HK-2 (cell line): ENCODE data around the gene SH3BP4.

Source experiments
- DNase-seq: peaks from one replicate; pipeline ENCODE4 v3.0.0-alpha.2; 2018; ENCODE audit not compliant: unreplicated experiment

SH3BP4 gene

DNA sequence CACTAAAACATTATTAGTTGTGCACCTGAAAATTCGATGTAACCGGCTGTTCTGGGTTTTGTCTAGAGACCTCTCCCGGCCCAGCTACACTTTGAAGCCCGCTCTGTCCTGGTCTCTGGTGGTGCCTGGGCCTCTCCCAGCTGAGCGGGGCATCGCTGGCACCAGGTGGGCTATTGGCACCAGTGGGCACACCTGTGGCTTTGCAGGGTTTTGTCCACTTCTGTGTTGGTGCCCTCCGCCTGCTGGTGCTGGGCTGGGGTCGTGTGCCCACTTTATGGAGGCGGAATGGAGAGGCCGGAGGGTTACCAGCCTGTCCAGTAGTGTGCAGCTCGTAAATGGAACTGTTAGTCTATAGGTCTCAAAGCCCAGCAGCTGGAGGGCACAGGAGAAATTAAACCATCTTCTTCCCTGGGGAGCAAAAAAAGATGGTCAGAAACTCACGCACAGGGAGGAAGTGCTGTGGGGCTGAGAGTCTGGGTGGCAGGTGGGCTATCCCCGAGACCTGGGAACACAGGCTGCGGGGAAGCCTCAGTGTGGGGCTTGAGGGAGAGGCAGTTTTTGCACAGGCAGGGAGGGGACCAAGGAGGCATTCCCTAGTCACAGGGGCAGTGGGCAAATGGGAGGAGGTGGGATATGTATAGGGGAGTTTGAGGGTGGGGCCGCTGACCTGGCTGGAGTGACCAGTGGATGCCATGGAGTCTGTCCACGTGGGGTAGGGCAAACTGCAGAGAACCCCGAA lies 30.4 kb downstream of the SH3BP4 start:
- no peak for DNase-seq

- DNase-seq = no peak
These were observed 31.4 kb downstream of the SH3BP4 start for GRCh38 chr2:234983011-234983726.

DNA sequence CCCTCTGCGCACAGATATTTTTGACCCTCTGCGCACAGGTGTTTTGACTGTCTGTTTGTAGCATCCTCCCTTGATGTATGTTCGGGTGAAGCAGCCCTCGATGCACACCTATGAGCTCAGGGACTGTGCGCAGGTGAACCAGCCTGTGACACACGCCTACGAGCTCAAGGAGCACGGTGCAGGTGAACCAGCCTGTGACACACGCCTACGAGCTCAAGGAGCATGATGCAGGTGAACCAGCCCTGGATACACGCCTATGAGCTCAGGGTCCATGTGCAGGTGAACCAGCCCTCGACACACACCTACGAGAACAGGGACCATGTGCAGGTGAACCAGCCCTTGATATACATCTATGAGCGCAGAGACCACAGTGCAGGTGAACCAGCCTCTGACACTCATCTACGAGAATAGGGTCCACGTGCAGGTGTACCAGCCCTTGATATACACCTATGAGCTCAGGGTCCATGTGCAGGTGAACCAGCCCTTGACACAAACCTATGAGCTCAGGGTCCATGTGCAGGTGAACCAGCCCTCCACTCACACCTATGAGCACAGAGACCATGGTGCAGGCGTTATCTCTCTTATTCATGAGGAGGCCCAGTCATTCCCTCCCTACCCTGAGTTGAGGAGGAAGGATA lies 33.9 kb downstream of the SH3BP4 start:
- no peak for DNase-seq

GRCh38 chr2:234986390-234986789 lies 34.6 kb downstream of the SH3BP4 start:
- DNase-seq = no peak

DNA sequence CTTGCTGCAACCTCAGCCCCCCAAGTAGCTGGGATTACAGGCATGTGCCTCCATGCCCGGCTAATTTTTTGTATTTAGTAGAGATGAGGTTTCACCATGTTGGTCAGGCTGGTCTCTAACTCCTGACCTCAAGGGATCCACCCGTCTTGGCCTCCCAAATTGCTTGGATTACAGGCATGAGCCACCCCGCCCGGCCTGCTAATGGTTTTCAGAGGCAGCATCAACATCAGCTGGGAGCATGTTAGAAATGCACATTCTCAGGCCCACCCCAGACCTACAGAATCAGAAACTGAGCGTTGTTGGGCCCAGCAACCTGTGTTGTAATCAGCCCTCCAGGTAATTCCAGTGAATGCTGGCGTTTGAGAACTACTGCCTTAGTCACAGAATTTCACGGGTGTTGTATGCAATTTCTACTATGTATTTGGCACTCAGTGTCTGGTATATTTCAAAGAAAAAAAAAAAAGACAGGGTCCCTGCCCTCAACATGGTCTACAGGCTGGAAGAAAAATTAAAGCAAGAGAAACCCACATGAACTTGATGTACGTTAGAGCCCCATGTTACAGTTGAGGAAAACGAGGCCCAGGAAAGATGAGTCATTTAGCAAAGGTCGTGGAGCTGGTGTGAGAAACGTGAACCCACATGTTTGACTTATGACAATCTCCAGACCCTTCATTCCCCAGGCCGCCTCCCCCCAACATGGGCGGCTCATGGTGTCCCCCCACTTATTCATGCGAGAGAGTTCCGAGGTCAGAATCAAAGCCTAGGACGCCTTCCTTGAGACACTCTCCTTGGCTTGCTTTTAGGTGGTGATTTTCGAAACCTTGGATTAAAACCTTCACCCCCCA lies 35.3 kb downstream of the SH3BP4 start:
- DNase-seq = no peak

DNA sequence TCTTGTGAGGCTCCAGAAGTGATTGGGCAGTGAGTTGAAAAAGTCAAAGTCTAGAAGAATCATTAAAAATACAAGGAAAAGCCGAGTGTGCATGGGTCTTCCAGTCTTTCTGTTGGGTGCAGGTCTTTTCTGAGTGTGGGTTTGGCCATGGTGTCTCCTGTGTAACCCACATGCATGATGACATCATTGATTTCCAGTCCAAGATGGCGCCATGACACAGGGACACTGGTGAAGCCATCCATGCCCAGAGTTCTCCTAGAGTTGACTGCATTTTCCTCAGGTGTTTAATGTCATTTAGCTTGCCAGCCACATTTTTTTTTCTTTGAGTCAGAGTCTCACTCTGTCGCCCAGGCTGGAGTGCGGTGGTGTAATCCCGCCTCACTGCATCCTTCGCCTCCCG lies 35.9 kb downstream of the SH3BP4 start:
- DNase-seq = no peak

DNA sequence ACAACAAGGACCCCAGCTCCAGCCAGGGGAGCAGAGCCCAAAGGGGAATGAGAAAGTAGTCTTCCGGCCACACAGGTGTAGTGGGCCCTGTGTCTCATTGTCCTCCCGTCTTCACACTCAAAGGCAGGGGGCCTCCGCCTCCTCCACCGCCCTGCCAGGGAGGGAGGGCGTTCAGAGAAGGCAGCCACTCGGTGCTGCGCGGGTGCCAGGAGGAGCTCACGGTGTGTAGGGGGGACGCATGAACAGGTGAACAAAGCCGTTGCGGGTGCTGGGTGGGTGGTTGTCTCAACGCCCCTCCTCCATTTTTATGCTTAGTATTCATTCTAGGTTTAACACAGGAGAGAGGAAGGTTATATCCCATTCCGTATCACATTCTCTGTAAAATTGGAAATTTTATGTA lies 36.7 kb downstream of the SH3BP4 start:
- no peak for DNase-seq

- no peak for DNase-seq
These were observed 37.4 kb downstream of the SH3BP4 start for GRCh38 chr2:234989183-234989701.

DNA sequence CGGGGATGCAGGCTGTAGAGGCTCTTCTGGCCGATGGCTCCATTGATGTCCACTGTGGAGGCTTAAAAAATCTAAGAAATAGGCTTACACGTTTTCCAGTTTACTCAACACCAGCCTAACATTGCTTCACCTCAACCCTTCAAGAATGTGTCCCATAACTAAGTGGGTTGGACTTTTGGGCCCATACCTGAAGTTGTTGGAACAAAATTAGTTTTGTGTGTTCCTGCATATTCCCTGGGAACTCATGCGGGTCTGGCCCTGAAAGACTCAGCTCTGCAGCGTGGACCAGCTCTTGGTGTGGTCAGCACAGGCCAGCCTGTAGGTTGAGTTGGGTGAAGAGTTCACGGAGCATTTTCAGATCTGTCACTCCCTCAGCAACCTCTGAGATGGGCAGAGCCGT lies 38.5 kb downstream of the SH3BP4 start:
- no peak for DNase-seq

- DNase-seq = no peak
These were observed 39.5 kb downstream of the SH3BP4 start for GRCh38 chr2:234991290-234991689.

DNA sequence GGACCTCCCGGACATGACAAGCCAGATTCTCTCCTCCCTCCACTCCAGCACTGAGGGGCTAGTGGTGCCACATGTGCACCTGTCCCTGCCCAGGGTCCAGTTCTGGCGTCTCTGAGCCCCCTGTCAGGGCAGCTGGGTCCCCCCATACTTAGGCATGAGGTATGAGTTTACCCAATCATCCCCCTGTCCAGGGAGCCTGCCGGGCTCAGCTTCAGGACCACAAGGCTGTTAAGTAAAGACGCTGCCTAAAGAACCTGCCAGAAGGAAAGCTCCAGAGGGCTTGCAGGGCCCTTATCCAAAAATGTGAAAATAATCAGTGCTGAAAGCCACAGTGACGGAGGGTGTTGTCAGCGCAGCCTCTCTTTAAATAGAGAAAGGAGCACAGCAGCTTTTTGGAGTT lies 40.0 kb downstream of the SH3BP4 start:
- DNase-seq = no peak

DNA sequence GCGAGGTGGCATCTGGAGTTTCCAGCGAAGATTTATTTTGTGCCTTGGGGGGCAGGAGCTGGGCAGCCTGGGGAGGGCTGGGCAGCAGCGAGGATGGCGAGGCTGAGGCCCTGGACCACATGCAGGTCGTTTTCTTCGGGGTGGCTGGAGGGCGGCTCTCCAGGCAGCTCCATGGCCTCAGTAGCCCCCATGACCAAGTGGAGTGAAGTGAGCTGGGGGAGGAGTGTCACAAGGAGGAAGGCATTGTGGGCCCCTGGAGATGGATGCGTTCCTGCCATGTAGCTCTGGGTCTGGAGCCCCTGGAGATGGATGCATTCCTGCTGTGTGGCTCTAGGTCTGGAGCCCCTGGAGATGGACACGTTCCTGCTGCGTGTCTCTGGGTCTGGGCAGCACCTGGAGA lies 40.4 kb downstream of the SH3BP4 start:
- DNase-seq = no peak

- no peak for DNase-seq
These were observed 41.0 kb downstream of the SH3BP4 start for GRCh38 chr2:234992624-234993349.

DNA sequence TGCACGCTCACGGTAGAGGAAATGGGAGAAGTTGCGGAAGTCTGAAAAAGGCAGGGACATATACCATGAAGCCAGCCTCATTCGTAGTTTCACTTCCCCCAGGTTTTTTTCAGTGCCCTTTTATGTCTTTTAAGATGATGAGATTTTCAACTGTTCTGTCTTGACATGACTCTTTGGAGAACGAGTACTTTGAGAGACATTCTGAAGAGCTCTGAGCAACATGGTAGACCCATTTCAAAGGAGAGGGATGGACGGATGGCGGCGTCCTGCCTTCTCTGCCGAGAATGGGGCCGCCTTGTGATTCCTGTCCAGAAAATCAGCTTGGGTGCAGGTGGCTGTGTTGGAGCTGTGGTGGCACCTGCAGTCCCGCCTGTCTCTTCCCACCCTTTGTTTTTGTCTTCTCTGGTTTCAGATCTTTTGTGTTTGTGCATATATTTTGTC lies 41.7 kb downstream of the SH3BP4 start:
- DNase-seq = no peak

DNA sequence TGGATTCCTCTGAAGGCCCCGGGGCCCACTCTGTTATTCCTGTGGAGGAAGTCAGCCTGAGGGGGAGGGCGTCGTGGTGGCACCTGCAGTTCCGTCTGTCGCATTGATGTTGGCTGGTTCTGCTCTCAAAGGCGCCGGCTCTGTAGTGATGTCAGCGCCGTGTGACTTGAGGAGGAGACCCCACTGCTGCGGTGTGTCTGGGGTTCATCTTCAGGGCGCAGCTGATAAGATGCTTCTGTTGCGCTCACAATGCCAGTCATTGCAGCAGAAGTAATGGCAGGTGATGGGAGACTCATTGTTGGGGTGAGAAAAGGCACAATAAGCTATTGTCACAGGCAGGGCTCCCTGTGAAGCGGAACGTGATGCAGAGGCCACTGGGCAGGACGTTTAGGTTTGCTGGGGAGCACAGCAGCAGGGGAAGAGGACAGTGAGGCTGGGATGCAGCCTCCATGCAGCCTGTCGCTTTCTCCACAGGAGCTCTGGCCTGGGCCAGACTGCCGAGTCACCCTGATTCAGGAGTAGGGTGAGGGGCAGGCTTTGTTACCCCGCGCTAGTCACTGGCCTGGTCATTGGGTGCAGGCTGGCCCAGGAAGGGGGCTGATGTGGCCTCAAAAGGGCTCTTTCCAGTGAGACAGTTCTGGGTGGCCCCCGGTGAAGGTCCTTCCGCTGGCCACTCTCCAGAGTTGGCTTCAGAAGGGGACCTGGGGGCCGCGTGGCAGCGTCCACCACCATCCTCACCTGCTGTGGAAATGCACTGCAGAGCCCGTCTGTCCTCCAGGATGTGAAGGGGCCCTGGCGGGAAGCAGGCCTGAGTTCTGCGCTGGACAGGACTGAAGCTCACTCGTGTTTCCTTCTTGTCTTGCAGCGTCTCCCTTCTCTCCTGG lies 42.9 kb downstream of the SH3BP4 start:
- DNase-seq = peak; percentile 37

DNA sequence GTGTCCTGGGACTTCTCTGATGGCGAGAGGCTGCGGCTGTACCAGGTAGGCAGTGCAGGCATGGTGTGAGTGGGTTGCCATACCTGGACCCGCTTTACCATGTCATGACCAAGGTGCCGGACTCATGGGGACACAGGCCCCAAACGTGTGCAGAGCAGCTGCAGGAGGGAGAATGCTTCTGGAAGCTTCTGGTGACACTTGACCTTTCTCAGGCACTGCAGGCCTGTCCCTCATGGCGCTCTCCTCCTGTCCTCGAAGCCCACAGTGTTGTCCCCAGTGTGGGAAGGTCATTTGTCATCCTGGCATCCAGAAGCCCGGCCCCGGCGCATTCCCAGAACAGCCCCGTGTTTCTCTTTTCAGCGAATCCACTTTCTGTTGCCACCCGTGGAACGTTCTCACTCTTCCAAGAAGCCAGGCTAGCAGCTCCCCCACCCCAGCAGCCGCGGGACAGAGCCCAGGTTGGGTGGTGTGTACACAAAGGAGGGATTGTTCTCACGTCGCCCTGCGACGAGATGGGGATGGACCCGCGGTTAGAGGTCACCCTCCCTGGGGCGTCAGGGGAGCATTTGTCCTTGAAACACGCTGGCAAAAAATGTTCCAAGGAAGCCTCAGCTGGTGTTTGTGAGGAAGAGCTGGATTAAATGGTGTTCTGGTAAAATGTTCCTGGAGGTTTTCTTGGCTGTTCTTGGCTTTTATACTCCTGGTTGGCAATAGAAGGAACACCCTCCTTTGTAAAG lies 43.7 kb downstream of the SH3BP4 start:
- no peak for DNase-seq

- DNase-seq = peak; percentile 93
These were observed 44.5 kb downstream of the SH3BP4 start for GRCh38 chr2:234996069-234996940.

DNA sequence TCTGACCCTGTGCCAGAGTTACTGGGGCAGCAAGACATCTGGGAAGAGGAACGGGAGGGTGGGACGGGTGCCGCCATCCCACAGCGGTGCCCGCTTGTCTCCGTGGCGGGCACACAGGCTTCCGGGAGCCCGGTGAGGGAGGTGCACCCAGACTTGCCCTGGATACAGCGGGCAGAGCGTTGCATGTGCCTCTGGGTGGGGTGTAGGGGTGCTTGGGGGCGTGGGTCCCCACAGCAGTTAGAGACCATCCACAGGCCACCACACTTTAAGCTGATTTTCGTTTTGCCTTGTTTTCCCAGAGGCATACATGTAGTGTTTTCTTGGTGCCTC lies 45.1 kb downstream of the SH3BP4 start:
- DNase-seq = no peak

- no peak for DNase-seq
These were observed 45.6 kb downstream of the SH3BP4 start for GRCh38 chr2:234997389-234997788.
